Transverse colon (tissue), 3 donors: ENCODE measurements around the gene ACVR2B.

Experiments used
- CTCF ChIP-seq, 5 experiments: fragments of 200-600 bp in 3 of 5; fragments of 450-650 bp in 2 of 5; sonication (generic) in 3 of 5; IDR thresholded peaks; 1 replicate in 2 of 5; 2 replicates in 3 of 5; pipeline ENCODE4 v1.5.1; 2016 to 2017; ENCODE audit warnings: antibody characterized with exemption in 5 of 5, inconsistent platforms in 3 of 5, mild to moderate bottlenecking in 2 of 5, moderate library complexity in 1 of 5
- EP300 ChIP-seq: sonication (generic); formaldehyde crosslinking; IDR thresholded peaks from one replicate; pipeline ENCODE4 v1.6.1; 2017; ENCODE audit warnings: antibody characterized with exemption, low read depth
- POLR2A ChIP-seq: fragments of 450-650 bp; IDR thresholded peaks from one replicate; pipeline ENCODE4 v1.6.1; 2016; ENCODE audit warnings: antibody characterized with exemption, mild to moderate bottlenecking, moderate library complexity

DNA sequence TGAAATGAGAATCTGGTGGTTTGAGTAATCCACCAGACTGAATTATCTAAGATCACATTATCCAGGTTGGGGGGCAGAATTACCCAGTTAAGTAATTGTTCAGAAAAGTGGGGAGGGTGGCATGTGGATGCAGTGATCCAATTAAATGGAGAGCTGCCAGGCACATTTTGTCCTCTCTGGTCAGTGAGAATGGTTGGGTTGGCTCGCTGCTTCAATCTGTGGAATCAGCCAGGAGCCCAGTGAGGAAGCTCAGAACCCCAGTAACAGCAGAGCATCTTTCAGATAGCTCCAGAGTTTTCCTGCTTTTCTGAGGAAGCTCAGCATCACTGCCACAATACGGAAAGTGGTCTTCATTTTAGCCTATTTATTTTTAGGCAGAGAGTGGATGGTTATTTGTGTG is 36.1 kb downstream of the ACVR2B start:
- no peak for TF ChIP-seq CTCF (IDR thresholded peaks at IDR 0.05)
- no peak for TF ChIP-seq POLR2A
- no peak for TF ChIP-seq EP300
